ENCODE measurements around the gene ZMIZ1. TPM values are rescaled to one million over a fixed set of nuclear protein-coding genes. Genes with fewer than 3 reads are reported as not detected.

The ZMIZ1 gene
- total and polyA plus RNA-seq, 2 donors (not counting 1 experiment from before 2014, with no cell fraction given): 6.3 to 30.6 TPM

DNA sequence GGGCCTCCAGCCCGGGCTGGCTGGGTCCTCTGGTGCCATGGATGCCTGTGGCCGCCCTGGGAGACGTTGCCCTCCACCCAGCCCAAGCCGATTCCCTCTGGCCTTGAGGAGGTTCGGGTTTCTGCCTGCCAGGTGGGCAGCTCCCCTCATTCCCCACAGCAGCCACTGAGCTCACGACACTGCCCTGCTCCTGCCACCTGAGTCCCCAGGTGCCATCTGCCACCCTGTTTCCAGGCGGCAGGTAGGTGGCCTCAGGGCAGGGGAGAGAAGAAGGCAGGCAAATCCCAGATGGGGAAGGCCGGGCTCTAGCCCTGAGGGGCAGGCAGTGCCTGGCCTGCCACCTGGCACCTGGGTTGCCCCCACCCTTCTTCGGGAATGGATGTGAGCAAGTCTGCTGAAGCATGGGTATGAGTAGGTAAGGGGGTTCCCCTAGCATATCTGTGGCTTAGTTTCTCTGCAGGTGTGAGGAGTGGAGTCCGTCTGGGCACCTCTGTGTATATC is 186.3 kb downstream of the ZMIZ1 start:
- peaks cover 15% of the 10 kb centered on the region for H3K79me2 ChIP-seq (ENCODE audit: control insufficient read depth, insufficient read depth, low read length)

DNA sequence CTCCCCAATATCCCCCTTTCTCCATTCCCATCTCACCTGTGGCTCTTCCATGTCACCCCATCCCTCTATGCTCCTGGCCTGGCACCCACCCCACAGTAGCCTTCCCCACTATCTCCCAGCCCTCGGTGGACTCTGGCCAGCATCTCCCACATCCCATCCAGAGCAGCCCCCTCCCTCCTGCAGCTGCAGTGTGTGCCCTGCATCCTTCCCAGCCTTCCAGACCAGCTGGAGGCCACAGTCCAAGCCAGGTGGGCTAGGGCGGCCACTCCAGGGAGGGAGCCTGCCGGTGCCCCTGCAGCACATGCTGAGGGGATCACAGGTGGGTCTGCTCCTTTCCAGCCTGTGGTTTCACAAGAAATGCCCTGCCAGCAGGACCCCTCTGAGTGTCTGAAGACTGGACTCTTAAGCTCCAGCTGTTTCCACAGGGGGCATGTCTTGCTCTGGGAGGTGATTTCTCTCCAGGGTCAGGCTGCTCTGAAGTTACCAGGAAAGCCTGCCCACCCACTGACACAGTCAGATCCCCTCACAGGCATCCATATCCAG is 187.6 kb downstream of the ZMIZ1 start:
- Histone ChIP-seq H3K79me2 (ENCODE audit: control insufficient read depth, insufficient read depth, low read length) (peaks cover 16% of the 10 kb centered on the region), H3K27me3 (ENCODE audit: control insufficient read depth, insufficient read depth, low read length) (no peaks in the 10 kb centered on the region)
- TF ChIP-seq, protein P1, sequence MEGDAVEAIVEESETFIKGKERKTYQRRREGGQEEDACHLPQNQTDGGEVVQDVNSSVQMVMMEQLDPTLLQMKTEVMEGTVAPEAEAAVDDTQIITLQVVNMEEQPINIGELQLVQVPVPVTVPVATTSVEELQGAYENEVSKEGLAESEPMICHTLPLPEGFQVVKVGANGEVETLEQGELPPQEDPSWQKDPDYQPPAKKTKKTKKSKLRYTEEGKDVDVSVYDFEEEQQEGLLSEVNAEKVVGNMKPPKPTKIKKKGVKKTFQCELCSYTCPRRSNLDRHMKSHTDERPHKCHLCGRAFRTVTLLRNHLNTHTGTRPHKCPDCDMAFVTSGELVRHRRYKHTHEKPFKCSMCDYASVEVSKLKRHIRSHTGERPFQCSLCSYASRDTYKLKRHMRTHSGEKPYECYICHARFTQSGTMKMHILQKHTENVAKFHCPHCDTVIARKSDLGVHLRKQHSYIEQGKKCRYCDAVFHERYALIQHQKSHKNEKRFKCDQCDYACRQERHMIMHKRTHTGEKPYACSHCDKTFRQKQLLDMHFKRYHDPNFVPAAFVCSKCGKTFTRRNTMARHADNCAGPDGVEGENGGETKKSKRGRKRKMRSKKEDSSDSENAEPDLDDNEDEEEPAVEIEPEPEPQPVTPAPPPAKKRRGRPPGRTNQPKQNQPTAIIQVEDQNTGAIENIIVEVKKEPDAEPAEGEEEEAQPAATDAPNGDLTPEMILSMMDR (conservative IDR thresholded peaks at IDR 0.05 in 1 of 2, IDR thresholded peaks at IDR 0.05 in 1 of 2; ENCODE audit: low read depth in 1 of 2, low read length in 2 of 2): no peak
- TF ChIP-seq EZH2 (IDR thresholded peaks at IDR 0.05; ENCODE audit: low read length, missing control alignments): no peak

More for the DNA sequence above, 186.3 kb downstream of the ZMIZ1 start:
- H3K36me3 ChIP-seq (ENCODE audit: control insufficient read depth, insufficient read depth, low read length): peaks cover 11% of the 10 kb centered on the region
- no peaks in the 10 kb centered on the region for H3K27me3 ChIP-seq (ENCODE audit: control insufficient read depth, insufficient read depth, low read length)
- no peak overlapping the region for H3K27ac ChIP-seq (ENCODE audit: insufficient read depth, low read length)
- peaks cover 2% of the 10 kb centered on the region for H3K4me1 ChIP-seq (ENCODE audit: control insufficient read depth, extremely low read depth, insufficient read depth, low read length)
- H4K20me1 ChIP-seq (ENCODE audit: control insufficient read depth, extremely low read depth, insufficient read depth, low read length): peaks cover 3% of the 10 kb centered on the region
- no peak overlapping the region for H2AFZ ChIP-seq (ENCODE audit: low read length)
- no peak overlapping the region for H3K4me2 ChIP-seq (ENCODE audit: extremely low read depth, insufficient read depth, low read length)
- H3K9ac ChIP-seq (ENCODE audit: insufficient read depth, low read length): no peak overlapping the region
- no peak for TF ChIP-seq EZH2 (IDR thresholded peaks at IDR 0.05; ENCODE audit: low read length, missing control alignments)
- TF ChIP-seq, protein P1 (conservative IDR thresholded peaks at IDR 0.05 in 1 of 2, IDR thresholded peaks at IDR 0.05 in 1 of 2; ENCODE audit: low read depth in 1 of 2, low read length in 2 of 2): no peak
- H3K4me3 ChIP-seq (replicated peaks in 1 of 4; ENCODE audit: control extremely low read depth in 1 of 4, insufficient read depth in 1 of 4, low read depth in 3 of 4, low read length in 4 of 4): no peak overlapping the region
- no peaks in the 10 kb centered on the region for H3K9me3 ChIP-seq (ENCODE audit: control insufficient read depth, insufficient read depth, low read depth, low read length)
- DNase-seq (ENCODE audit: low read depth in 2 of 2): no peak

DNA sequence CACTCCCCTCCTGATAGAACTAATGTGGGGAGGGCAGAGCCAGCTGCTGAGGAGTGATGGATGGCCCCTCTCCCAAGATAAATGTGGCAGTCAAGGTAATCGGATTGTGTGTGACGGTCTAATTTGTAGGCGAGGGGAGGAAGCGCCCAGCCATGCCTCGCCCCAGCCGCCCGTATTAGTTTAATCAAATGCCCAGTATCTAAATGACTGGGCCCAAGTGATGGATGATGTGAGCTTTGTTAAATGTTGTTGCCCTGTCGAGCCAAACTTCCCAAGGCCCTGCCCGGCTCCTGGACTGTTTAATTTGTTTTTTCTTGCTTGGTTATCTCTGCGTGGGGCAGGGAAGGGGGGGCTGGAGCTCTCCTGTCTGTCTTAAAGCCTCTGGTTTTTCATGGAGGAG is 190.1 kb downstream of the ZMIZ1 start:
- no peak overlapping the region for H3K4me2 ChIP-seq (ENCODE audit: extremely low read depth, insufficient read depth, low read length)
- peaks cover 20% of the 10 kb centered on the region for H3K79me2 ChIP-seq (ENCODE audit: control insufficient read depth, insufficient read depth, low read length)
- no peak overlapping the region for H2AFZ ChIP-seq (ENCODE audit: low read length)
- no peak overlapping the region for H3K4me3 ChIP-seq (replicated peaks in 1 of 4; ENCODE audit: control extremely low read depth in 1 of 4, insufficient read depth in 1 of 4, low read depth in 3 of 4, low read length in 4 of 4)
- H3K9ac ChIP-seq (ENCODE audit: insufficient read depth, low read length): no peak overlapping the region
- H3K4me1 ChIP-seq (ENCODE audit: control insufficient read depth, extremely low read depth, insufficient read depth, low read length): peaks cover 22% of the 10 kb centered on the region
- no peaks in the 10 kb centered on the region for H3K27me3 ChIP-seq (ENCODE audit: control insufficient read depth, insufficient read depth, low read length)
- no peak for DNase-seq (ENCODE audit: low read depth in 2 of 2)
- TF ChIP-seq EZH2 (IDR thresholded peaks at IDR 0.05; ENCODE audit: low read length, missing control alignments): no peak
- TF ChIP-seq, protein P1 (conservative IDR thresholded peaks at IDR 0.05 in 1 of 2, IDR thresholded peaks at IDR 0.05 in 1 of 2; ENCODE audit: low read depth in 1 of 2, low read length in 2 of 2): no peak
- peaks cover 3% of the 10 kb centered on the region for H4K20me1 ChIP-seq (ENCODE audit: control insufficient read depth, extremely low read depth, insufficient read depth, low read length)
- peaks cover 13% of the 10 kb centered on the region for H3K36me3 ChIP-seq (ENCODE audit: control insufficient read depth, insufficient read depth, low read length)
- H3K9me3 ChIP-seq (ENCODE audit: control insufficient read depth, insufficient read depth, low read depth, low read length): no peaks in the 10 kb centered on the region
- no peak overlapping the region for H3K27ac ChIP-seq (ENCODE audit: insufficient read depth, low read length)

More for the DNA sequence above, 187.6 kb downstream of the ZMIZ1 start:
- Histone ChIP-seq H2AFZ (ENCODE audit: low read length) (no peak overlapping the region), H3K9me3 (ENCODE audit: control insufficient read depth, insufficient read depth, low read depth, low read length) (no peaks in the 10 kb centered on the region), H3K27ac (ENCODE audit: insufficient read depth, low read length) (no peak overlapping the region), H3K9ac (ENCODE audit: insufficient read depth, low read length) (no peak overlapping the region), H3K4me1 (ENCODE audit: control insufficient read depth, extremely low read depth, insufficient read depth, low read length) (peaks cover 12% of the 10 kb centered on the region), H4K20me1 (ENCODE audit: control insufficient read depth, extremely low read depth, insufficient read depth, low read length) (peaks cover 3% of the 10 kb centered on the region), H3K4me2 (ENCODE audit: extremely low read depth, insufficient read depth, low read length) (no peak overlapping the region), H3K36me3 (ENCODE audit: control insufficient read depth, insufficient read depth, low read length) (peaks cover 11% of the 10 kb centered on the region), H3K4me3 (replicated peaks in 1 of 4; ENCODE audit: control extremely low read depth in 1 of 4, insufficient read depth in 1 of 4, low read depth in 3 of 4, low read length in 4 of 4) (no peak overlapping the region)
- DNase-seq (ENCODE audit: low read depth in 2 of 2): no peak

Measured in fibroblast of lung (primary cell).